ENCODE data around the gene LRSAM1.

Gene LRSAM1

GRCh38 chr9:127403507-127404192 is 47.7 kb upstream of the LRSAM1 start:
- TF ChIP-seq ISL1 (CRISPR knock-in tag; IDR thresholded peaks at IDR 0.05), result no peak
- TF ChIP-seq TSHZ2 (CRISPR knock-in tag; IDR thresholded peaks at IDR 0.05), result no peak
- no peak for TF ChIP-seq ESRRG (CRISPR knock-in tag; IDR thresholded peaks at IDR 0.05)
- ATAC-seq, result no peak

- TF ChIP-seq ZFP3 (CRISPR knock-in tag; IDR thresholded peaks at IDR 0.05) (no peak), TSHZ2 (CRISPR knock-in tag; IDR thresholded peaks at IDR 0.05) (no peak), ISL1 (CRISPR knock-in tag; IDR thresholded peaks at IDR 0.05) (no peak), BACH2 (CRISPR knock-in tag; IDR thresholded peaks at IDR 0.05; ENCODE audit: borderline replicate concordance) (no peak), ZNF8 (CRISPR knock-in tag; IDR thresholded peaks at IDR 0.05) (no peak), ZNF565 (CRISPR knock-in tag; conservative IDR thresholded peaks at IDR 0.05; ENCODE audit: low read depth) (no peak), PPARA (CRISPR knock-in tag; IDR thresholded peaks at IDR 0.05; ENCODE audit: borderline replicate concordance) (no peak), CSDC2 (CRISPR knock-in tag; IDR thresholded peaks at IDR 0.05) (no peak), PATZ1 (CRISPR knock-in tag; IDR thresholded peaks at IDR 0.05; ENCODE audit: borderline replicate concordance) (no peak), ZFP30 (CRISPR knock-in tag; IDR thresholded peaks at IDR 0.05) (no peak), TOX (CRISPR knock-in tag; IDR thresholded peaks at IDR 0.05; ENCODE audit: borderline replicate concordance) (no peak), TCF4 (CRISPR knock-in tag; IDR thresholded peaks at IDR 0.05; ENCODE audit: borderline replicate concordance) (no peak), POU6F1 (CRISPR knock-in tag; IDR thresholded peaks at IDR 0.05; ENCODE audit: borderline replicate concordance, low read depth) (no peak), RARB (CRISPR knock-in tag; IDR thresholded peaks at IDR 0.05) (no peak), GLIS3 (CRISPR knock-in tag; IDR thresholded peaks at IDR 0.05) (no peak), OSR1 (CRISPR knock-in tag; IDR thresholded peaks at IDR 0.05) (no peak), ARNTL (CRISPR knock-in tag; IDR thresholded peaks at IDR 0.05; ENCODE audit: borderline replicate concordance, low read depth) (no peak), ZC3H10 (CRISPR knock-in tag; IDR thresholded peaks at IDR 0.05) (no peak), ZNF70 (CRISPR knock-in tag; IDR thresholded peaks at IDR 0.05) (no peak), CSRNP3 (CRISPR knock-in tag; IDR thresholded peaks at IDR 0.05) (no peak)
- no peak for ATAC-seq
Measured at GRCh38 chr9:127404631-127405030, 46.7 kb upstream of the LRSAM1 start.

Measured in SK-N-SH treated with all-trans-retinoic acid at 6 μM for 48 hours (cell line).